NCI-H1930 (cell line): ENCODE measurements around the gene CRACDL.

ENCODE experiments used
- DNase-seq, 2 experiments: peaks; one replicate each; lab custom pipeline; 2025; lab: John Stamatoyannopoulos, UW

Gene CRACDL

GRCh38 chr2:98935777-98936352 lies at the start of gene CRACDL:
Gene CRACDL, minus strand, starts transcription at chr2:98936225. Its CDS starts 89,425 bp downstream, at chr2:98846800.
- peak in 1 of 2 experiments; percentile 20 for DNase-seq

- DNase-seq: no peak
Observed at GRCh38 chr2:98975611-98976010, 39.6 kb upstream of the CRACDL start.

- no peak for DNase-seq
Observed at GRCh38 chr2:98972582-98973167, 36.6 kb upstream of the CRACDL start.

- no peak for DNase-seq
Observed at GRCh38 chr2:98959810-98960507, 23.9 kb upstream of the CRACDL start.

- no peak for DNase-seq
Observed at GRCh38 chr2:98952966-98953365, 16.9 kb upstream of the CRACDL start.

GRCh38 chr2:98948956-98949739 lies 13.1 kb upstream of the CRACDL start:
- DNase-seq: no peak

- DNase-seq: no peak
Observed at GRCh38 chr2:98947554-98947953, 11.5 kb upstream of the CRACDL start.

- no peak for DNase-seq
Observed at GRCh38 chr2:98946855-98947254, 10.8 kb upstream of the CRACDL start.

- no peak for DNase-seq
Observed at GRCh38 chr2:98944775-98945174, 8.8 kb upstream of the CRACDL start.

- DNase-seq: no peak
Observed at GRCh38 chr2:98940102-98940501, 4.1 kb upstream of the CRACDL start.

GRCh38 chr2:98937906-98938305 lies 1.9 kb upstream of the CRACDL start:
- no peak for DNase-seq

- no peak for DNase-seq
Observed at GRCh38 chr2:98936353-98937351, 627 bp upstream of the CRACDL start.

- no peak for DNase-seq
Observed at GRCh38 chr2:98935111-98935770, 784 bp downstream of the CRACDL start.

GRCh38 chr2:98932778-98933343 lies 3.2 kb downstream of the CRACDL start:
- DNase-seq: no peak

- DNase-seq: no peak
Observed at GRCh38 chr2:98932164-98932563, 3.9 kb downstream of the CRACDL start.

GRCh38 chr2:98931596-98931995 lies 4.4 kb downstream of the CRACDL start:
- DNase-seq: no peak

GRCh38 chr2:98929920-98930319 lies 6.1 kb downstream of the CRACDL start:
- no peak for DNase-seq

GRCh38 chr2:98928242-98928641 lies 7.8 kb downstream of the CRACDL start:
- no peak for DNase-seq

GRCh38 chr2:98927027-98927426 lies 9.0 kb downstream of the CRACDL start:
- no peak for DNase-seq

GRCh38 chr2:98926601-98927000 lies 9.4 kb downstream of the CRACDL start:
- DNase-seq: no peak

GRCh38 chr2:98924910-98925309 lies 11.1 kb downstream of the CRACDL start:
- no peak for DNase-seq
